HEK293 (cell line): Measurements from ENCODE around the gene ZFP36.
A peak's percentile ranks its signal among the peaks of the same experiment; 100 is the strongest.

Experiments used
- CTCF ChIA-PET: fragments of 350-600 bp; formaldehyde crosslinking; extraction: SDS; loops from one replicate; lab custom pipeline; 2021; ENCODE audit warnings: antibody characterized with exemption; lab: Yijun Ruan, JAX
- POLR2A ChIA-PET: fragments of 300-600 bp; formaldehyde crosslinking; extraction: SDS; loops from one replicate; lab custom pipeline; 2020; ENCODE audit warnings: antibody characterized with exemption, inconsistent platforms; lab: Yijun Ruan, JAX
- H3K27ac ChIP-seq: fragments of 200-500 bp; sonication (Bioruptor generic); 2 replicates; pipeline ENCODE4 v1.5.1; 2014; ENCODE audit warnings: low read depth, low read length, control low read depth, inconsistent platforms; ENCODE audit errors: extremely low read depth
- H3K36me3 ChIP-seq, 2 experiments: fragments of 200-500 bp in 1 of 2; sonication (Bioruptor generic) in 1 of 2; 1 replicate in 1 of 2; 2 replicates in 1 of 2; pipeline ENCODE4 v1.5.1; 2014 to 2017; ENCODE audit warnings: inconsistent platforms in 2 of 2, low read length in 2 of 2; ENCODE audit not compliant: control insufficient read depth in 2 of 2, insufficient read depth in 1 of 2
- H3K4me1 ChIP-seq: fragments of 200-500 bp; sonication (Bioruptor generic); 2 replicates; pipeline ENCODE4 v1.5.1; 2014; ENCODE audit warnings: mild to moderate bottlenecking, low read length, inconsistent platforms; ENCODE audit not compliant: control insufficient read depth, insufficient read depth
- H3K4me3 ChIP-seq: 2 replicates; pipeline ENCODE4 v1.5.1; 2011; ENCODE audit warnings: low read depth, mild to moderate bottlenecking, control low read depth, low read length, moderate library complexity
- H3K9me3 ChIP-seq: fragments of 200-500 bp; sonication (Bioruptor generic); 2 replicates; pipeline ENCODE4 v1.5.1; 2014; ENCODE audit warnings: low read depth, low read length, inconsistent platforms; ENCODE audit not compliant: control insufficient read depth, insufficient read depth
- GLIS1 ChIP-seq: fragments of 450-650 bp; formaldehyde crosslinking; IDR thresholded peaks from 2 replicates; pipeline ENCODE4 v1.5.1; 2016; ENCODE audit warnings: missing biosample characterization, missing genetic modification characterization
- GLIS2 ChIP-seq: fragments of 450-650 bp; formaldehyde crosslinking; IDR thresholded peaks from 2 replicates; pipeline ENCODE4 v1.5.1; 2016; ENCODE audit warnings: missing biosample characterization, missing genetic modification characterization
- KLF1 ChIP-seq: fragments of 450-650 bp; formaldehyde crosslinking; IDR thresholded peaks from 2 replicates; pipeline ENCODE4 v1.5.1; 2016; ENCODE audit warnings: missing biosample characterization, missing genetic modification characterization
- KLF10 ChIP-seq: fragments of 450-650 bp; IDR thresholded peaks from 2 replicates; pipeline ENCODE4 v1.5.1; 2018; ENCODE audit warnings: missing biosample characterization, mild to moderate bottlenecking, missing genetic modification characterization
- KLF8 ChIP-seq: fragments of 450-650 bp; formaldehyde crosslinking; IDR thresholded peaks from 2 replicates; pipeline ENCODE4 v1.5.1; 2016; ENCODE audit warnings: missing biosample characterization, missing genetic modification characterization
- OVOL3 ChIP-seq: fragments of 450-650 bp; formaldehyde crosslinking; IDR thresholded peaks from 2 replicates; pipeline ENCODE4 v1.5.1; 2016; ENCODE audit warnings: missing biosample characterization, missing genetic modification characterization
- SALL2 ChIP-seq: fragments of 450-650 bp; formaldehyde crosslinking; IDR thresholded peaks from 2 replicates; pipeline ENCODE4 v1.5.0; 2017; ENCODE audit warnings: missing biosample characterization, mild to moderate bottlenecking, missing genetic modification characterization, borderline replicate concordance
- SP2 ChIP-seq: fragments of 450-650 bp; formaldehyde crosslinking; IDR thresholded peaks from 2 replicates; pipeline ENCODE4 v1.5.1; 2016; ENCODE audit warnings: missing biosample characterization, missing genetic modification characterization
- SP3 ChIP-seq: fragments of 450-650 bp; formaldehyde crosslinking; IDR thresholded peaks from 2 replicates; pipeline ENCODE4 v1.5.1; 2016; ENCODE audit warnings: missing biosample characterization, missing genetic modification characterization
- YY2 ChIP-seq: fragments of 450-650 bp; formaldehyde crosslinking; IDR thresholded peaks from 2 replicates; pipeline ENCODE4 v1.5.1; 2016; ENCODE audit warnings: missing biosample characterization, missing genetic modification characterization
- ZBTB20 ChIP-seq: fragments of 450-650 bp; formaldehyde crosslinking; IDR thresholded peaks from 2 replicates; pipeline ENCODE4 v1.5.1; 2016; ENCODE audit warnings: missing biosample characterization, missing genetic modification characterization
- ZBTB48 ChIP-seq: fragments of 450-650 bp; formaldehyde crosslinking; IDR thresholded peaks from 2 replicates; pipeline ENCODE4 v1.5.1; 2016; ENCODE audit warnings: missing biosample characterization, missing genetic modification characterization
- ZBTB7A ChIP-seq: fragments of 450-650 bp; formaldehyde crosslinking; IDR thresholded peaks from 2 replicates; pipeline ENCODE4 v1.5.1; 2016; ENCODE audit warnings: low read depth, missing biosample characterization, missing genetic modification characterization
- ZBTB8A ChIP-seq: fragments of 450-650 bp; formaldehyde crosslinking; IDR thresholded peaks from 2 replicates; pipeline ENCODE4 v1.5.1; 2016; ENCODE audit warnings: missing biosample characterization, missing genetic modification characterization
- ZNF121 ChIP-seq: fragments of 450-650 bp; formaldehyde crosslinking; IDR thresholded peaks from 2 replicates; pipeline ENCODE4 v1.5.1; 2016; ENCODE audit warnings: missing biosample characterization, missing genetic modification characterization
- ZNF16 ChIP-seq: fragments of 450-650 bp; formaldehyde crosslinking; IDR thresholded peaks from 2 replicates; pipeline ENCODE4 v1.5.1; 2016; ENCODE audit warnings: low read depth, missing biosample characterization, missing genetic modification characterization
- ZNF211 ChIP-seq: fragments of 450-650 bp; formaldehyde crosslinking; IDR thresholded peaks from 2 replicates; pipeline ENCODE4 v1.5.1; 2016; ENCODE audit warnings: low read depth, missing biosample characterization, missing genetic modification characterization
- ZNF394 ChIP-seq: fragments of 450-650 bp; formaldehyde crosslinking; IDR thresholded peaks from 2 replicates; pipeline ENCODE4 v1.5.1; 2016; ENCODE audit warnings: missing biosample characterization, missing genetic modification characterization, mild to moderate bottlenecking, moderate library complexity, borderline replicate concordance
- ZNF404 ChIP-seq: fragments of 450-650 bp; formaldehyde crosslinking; IDR thresholded peaks from 2 replicates; pipeline ENCODE4 v1.5.1; 2017; ENCODE audit warnings: missing biosample characterization, missing genetic modification characterization
- ZNF501 ChIP-seq: fragments of 450-650 bp; formaldehyde crosslinking; IDR thresholded peaks from 2 replicates; pipeline ENCODE4 v1.5.1; 2016; ENCODE audit warnings: missing biosample characterization, missing genetic modification characterization
- ZNF560 ChIP-seq: fragments of 450-650 bp; formaldehyde crosslinking; IDR thresholded peaks from 2 replicates; pipeline ENCODE4 v1.5.1; 2017; ENCODE audit warnings: missing biosample characterization, missing genetic modification characterization, borderline replicate concordance
- ZNF561 ChIP-seq: fragments of 450-650 bp; IDR thresholded peaks from 2 replicates; pipeline ENCODE4 v1.5.1; 2018; ENCODE audit warnings: missing biosample characterization, missing genetic modification characterization, borderline replicate concordance
- ZNF600 ChIP-seq: fragments of 450-650 bp; formaldehyde crosslinking; IDR thresholded peaks from 2 replicates; pipeline ENCODE4 v1.5.1; 2016; ENCODE audit warnings: missing biosample characterization, missing genetic modification characterization
- ZNF660 ChIP-seq: fragments of 450-650 bp; IDR thresholded peaks from 2 replicates; pipeline ENCODE4 v1.5.1; 2018; ENCODE audit warnings: missing biosample characterization, mild to moderate bottlenecking, missing genetic modification characterization
- ZSCAN23 ChIP-seq: fragments of 450-650 bp; formaldehyde crosslinking; IDR thresholded peaks from 2 replicates; pipeline ENCODE4 v1.5.1; 2016; ENCODE audit warnings: missing biosample characterization, missing genetic modification characterization
- ZSCAN30 ChIP-seq: fragments of 450-650 bp; IDR thresholded peaks from 2 replicates; pipeline ENCODE4 v1.5.1; 2018; ENCODE audit warnings: missing biosample characterization, mild to moderate bottlenecking, missing genetic modification characterization, moderate library complexity
- TF ChIP-seq, protein P1 (sequence below): fragments of 450-650 bp; formaldehyde crosslinking; IDR thresholded peaks from 2 replicates; pipeline ENCODE4 v1.5.1; 2016; ENCODE audit warnings: missing biosample characterization, missing genetic modification characterization
- TF ChIP-seq, protein P2 (sequence below): fragments of 450-650 bp; formaldehyde crosslinking; IDR thresholded peaks from 2 replicates; pipeline ENCODE4 v1.5.1; 2016; ENCODE audit warnings: missing biosample characterization, missing genetic modification characterization, borderline replicate concordance
- TF ChIP-seq, protein P3 (sequence below): fragments of 450-650 bp; formaldehyde crosslinking; IDR thresholded peaks from 2 replicates; pipeline ENCODE4 v1.5.1; 2017; ENCODE audit warnings: missing biosample characterization, mild to moderate bottlenecking, missing genetic modification characterization, moderate library complexity
- TF ChIP-seq, protein P4 (sequence below): fragments of 450-650 bp; formaldehyde crosslinking; IDR thresholded peaks from 2 replicates; pipeline ENCODE4 v1.5.1; 2016; ENCODE audit warnings: missing biosample characterization, missing genetic modification characterization

The ZFP36 gene, protein sequence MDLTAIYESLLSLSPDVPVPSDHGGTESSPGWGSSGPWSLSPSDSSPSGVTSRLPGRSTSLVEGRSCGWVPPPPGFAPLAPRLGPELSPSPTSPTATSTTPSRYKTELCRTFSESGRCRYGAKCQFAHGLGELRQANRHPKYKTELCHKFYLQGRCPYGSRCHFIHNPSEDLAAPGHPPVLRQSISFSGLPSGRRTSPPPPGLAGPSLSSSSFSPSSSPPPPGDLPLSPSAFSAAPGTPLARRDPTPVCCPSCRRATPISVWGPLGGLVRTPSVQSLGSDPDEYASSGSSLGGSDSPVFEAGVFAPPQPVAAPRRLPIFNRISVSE

DNA sequence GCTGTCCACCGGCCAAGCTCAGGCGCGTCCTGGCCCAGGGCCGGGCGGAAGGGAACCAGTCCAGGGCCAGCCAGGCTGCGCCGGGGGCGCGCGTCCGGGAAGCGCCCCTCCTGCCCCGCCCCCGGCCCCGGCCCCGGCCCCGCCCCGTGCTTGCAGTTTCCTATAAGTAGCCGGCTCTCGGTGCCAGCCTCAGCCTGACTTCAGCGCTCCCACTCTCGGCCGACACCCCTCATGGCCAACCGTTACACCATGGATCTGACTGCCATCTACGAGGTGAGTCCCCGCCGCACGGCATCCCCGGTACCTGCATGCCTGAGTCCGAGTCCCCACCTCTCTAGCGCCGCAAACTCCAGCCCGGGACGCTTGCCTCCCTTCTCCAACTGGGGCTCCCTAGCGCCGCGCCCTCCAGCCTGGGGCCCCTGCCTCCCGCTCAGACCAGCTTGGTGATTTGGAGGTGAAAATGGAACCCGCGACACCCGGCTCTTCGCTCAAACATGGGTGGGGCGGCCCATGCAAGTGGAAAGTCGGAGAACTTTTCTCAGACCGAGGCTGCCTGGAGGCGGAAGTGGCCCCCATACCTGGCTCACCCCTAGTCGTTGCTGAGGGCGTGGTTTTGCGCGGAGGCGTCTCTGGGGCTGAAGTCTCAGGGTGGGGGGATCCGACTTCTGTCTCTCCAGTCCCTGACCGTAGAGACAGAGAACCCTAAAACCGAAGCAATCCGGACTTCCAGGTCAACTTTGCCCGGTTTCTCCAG, at the start of gene ZFP36:
Gene ZFP36 (plus strand): TSS at position 192 of the 754 bp plus-strand sequence. CDS start 58 bp downstream, at position 250.
- Histone ChIP-seq H3K27ac (peak within 1 kb of the TSS; percentile 77), H3K9me3 (no peaks in the 10 kb centered on the region), H3K4me1 (peaks cover 59% of the 10 kb centered on the region), H3K4me3 (peak within 1 kb of the TSS; percentile 61), H3K36me3 (peaks cover 0 to 3% of the 10 kb centered on the region in 2 experiments; a peak in 1 of 3 replicates)
- CTCF ChIA-PET = interaction anchor here (0.6 to 4.6 kb wide), 2 partner anchors 9 to 263 kb away, joined by 3 to 41 read pairs; no protein-coding TSS in a partner anchor
- POLR2A ChIA-PET = interaction anchor here (0.5 to 11.2 kb wide), 12 partner anchors 8 to 289 kb away, joined by 3 to 175 read pairs (median 5); partner anchors contain the start of genes EID2B, MED29, PAF1 and RPS16
- TF ChIP-seq, protein P1, sequence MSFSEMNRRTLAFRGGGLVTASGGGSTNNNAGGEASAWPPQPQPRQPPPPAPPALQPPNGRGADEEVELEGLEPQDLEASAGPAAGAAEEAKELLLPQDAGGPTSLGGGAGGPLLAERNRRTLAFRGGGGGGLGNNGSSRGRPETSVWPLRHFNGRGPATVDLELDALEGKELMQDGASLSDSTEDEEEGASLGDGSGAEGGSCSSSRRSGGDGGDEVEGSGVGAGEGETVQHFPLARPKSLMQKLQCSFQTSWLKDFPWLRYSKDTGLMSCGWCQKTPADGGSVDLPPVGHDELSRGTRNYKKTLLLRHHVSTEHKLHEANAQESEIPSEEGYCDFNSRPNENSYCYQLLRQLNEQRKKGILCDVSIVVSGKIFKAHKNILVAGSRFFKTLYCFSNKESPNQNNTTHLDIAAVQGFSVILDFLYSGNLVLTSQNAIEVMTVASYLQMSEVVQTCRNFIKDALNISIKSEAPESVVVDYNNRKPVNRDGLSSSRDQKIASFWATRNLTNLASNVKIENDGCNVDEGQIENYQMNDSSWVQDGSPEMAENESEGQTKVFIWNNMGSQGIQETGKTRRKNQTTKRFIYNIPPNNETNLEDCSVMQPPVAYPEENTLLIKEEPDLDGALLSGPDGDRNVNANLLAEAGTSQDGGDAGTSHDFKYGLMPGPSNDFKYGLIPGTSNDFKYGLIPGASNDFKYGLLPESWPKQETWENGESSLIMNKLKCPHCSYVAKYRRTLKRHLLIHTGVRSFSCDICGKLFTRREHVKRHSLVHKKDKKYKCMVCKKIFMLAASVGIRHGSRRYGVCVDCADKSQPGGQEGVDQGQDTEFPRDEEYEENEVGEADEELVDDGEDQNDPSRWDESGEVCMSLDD (tag by site-specific recombination) = peak; percentile 93
- TF ChIP-seq ZNF660 (tag by site-specific recombination) (peak; percentile 66; the same call in 1 of the 2 replicates), KLF8 (tag by site-specific recombination) (peak; percentile 78), GLIS1 (tag by site-specific recombination) (peak; percentile 46; the same call in 1 of the 2 replicates), GLIS2 (tag by site-specific recombination) (peak; percentile 86), YY2 (tag by site-specific recombination) (peak; percentile 81), ZBTB7A (tag by site-specific recombination) (no peak), ZBTB48 (tag by site-specific recombination) (peak; percentile 82), ZNF560 (tag by site-specific recombination) (no peak), SP2 (tag by site-specific recombination) (peak; percentile 39; the same call in 1 of the 2 replicates), KLF1 (peak; percentile 80), ZNF16 (tag by site-specific recombination) (peak; percentile 71; the same call in 1 of the 2 replicates), ZSCAN23 (0 out of 2 replicates have a peak, but pooled peaks have one; percentile 61), ZNF211 (tag by site-specific recombination) (no peak), ZNF561 (peak; percentile 88), ZNF121 (tag by site-specific recombination) (no peak), SP3 (tag by site-specific recombination) (peak; percentile 75), ZNF404 (tag by site-specific recombination) (no peak), ZNF501 (peak; percentile 85), OVOL3 (tag by site-specific recombination) (peak; percentile 83), KLF10 (tag by site-specific recombination) (peak; percentile 75; the same call in 1 of the 2 replicates), ZNF600 (tag by site-specific recombination) (peak; percentile 96), ZBTB8A (tag by site-specific recombination) (peak; percentile 71), ZSCAN30 (tag by site-specific recombination) (peak; percentile 52), ZNF394 (peak; percentile 67), ZBTB20 (tag by site-specific recombination) (peak; percentile 98), SALL2 (tag by site-specific recombination) (no peak)
- TF ChIP-seq, protein P2, sequence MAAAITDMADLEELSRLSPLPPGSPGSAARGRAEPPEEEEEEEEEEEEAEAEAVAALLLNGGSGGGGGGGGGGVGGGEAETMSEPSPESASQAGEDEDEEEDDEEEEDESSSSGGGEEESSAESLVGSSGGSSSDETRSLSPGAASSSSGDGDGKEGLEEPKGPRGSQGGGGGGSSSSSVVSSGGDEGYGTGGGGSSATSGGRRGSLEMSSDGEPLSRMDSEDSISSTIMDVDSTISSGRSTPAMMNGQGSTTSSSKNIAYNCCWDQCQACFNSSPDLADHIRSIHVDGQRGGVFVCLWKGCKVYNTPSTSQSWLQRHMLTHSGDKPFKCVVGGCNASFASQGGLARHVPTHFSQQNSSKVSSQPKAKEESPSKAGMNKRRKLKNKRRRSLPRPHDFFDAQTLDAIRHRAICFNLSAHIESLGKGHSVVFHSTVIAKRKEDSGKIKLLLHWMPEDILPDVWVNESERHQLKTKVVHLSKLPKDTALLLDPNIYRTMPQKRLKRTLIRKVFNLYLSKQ (tag by site-specific recombination) = peak; percentile 41; the same call in 1 of the 2 replicates
- TF ChIP-seq, protein P3, sequence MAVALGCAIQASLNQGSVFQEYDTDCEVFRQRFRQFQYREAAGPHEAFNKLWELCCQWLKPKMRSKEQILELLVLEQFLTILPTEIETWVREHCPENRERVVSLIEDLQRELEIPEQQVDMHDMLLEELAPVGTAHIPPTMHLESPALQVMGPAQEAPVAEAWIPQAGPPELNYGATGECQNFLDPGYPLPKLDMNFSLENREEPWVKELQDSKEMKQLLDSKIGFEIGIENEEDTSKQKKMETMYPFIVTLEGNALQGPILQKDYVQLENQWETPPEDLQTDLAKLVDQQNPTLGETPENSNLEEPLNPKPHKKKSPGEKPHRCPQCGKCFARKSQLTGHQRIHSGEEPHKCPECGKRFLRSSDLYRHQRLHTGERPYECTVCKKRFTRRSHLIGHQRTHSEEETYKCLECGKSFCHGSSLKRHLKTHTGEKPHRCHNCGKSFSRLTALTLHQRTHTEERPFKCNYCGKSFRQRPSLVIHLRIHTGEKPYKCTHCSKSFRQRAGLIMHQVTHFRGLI = peak; percentile 93
- TF ChIP-seq, protein P4, sequence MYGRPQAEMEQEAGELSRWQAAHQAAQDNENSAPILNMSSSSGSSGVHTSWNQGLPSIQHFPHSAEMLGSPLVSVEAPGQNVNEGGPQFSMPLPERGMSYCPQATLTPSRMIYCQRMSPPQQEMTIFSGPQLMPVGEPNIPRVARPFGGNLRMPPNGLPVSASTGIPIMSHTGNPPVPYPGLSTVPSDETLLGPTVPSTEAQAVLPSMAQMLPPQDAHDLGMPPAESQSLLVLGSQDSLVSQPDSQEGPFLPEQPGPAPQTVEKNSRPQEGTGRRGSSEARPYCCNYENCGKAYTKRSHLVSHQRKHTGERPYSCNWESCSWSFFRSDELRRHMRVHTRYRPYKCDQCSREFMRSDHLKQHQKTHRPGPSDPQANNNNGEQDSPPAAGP (tag by site-specific recombination) = peak; percentile 87; the same call in 1 of the 2 replicates
